GM19025 (cell line): ENCODE measurements around the gene CDH1.

Experiments
- ATAC-seq: cut with Tn5 transposase; IDR thresholded peaks from one replicate; pipeline ENCODE4 v1.9.1; 2021; ENCODE audit warnings: mild to moderate bottlenecking, low read depth, moderate library complexity; ENCODE audit not compliant: unreplicated experiment

CDH1 gene

GRCh38 chr16:68759062-68759461, 22.0 kb downstream of the CDH1 start:
- ATAC-seq: no peak

- ATAC-seq: peak; percentile 45
Measured at GRCh38 chr16:68760671-68761275, 23.7 kb downstream of the CDH1 start.

- ATAC-seq: no peak
Measured at GRCh38 chr16:68762996-68763756, 26.1 kb downstream of the CDH1 start.

- ATAC-seq: no peak
Measured at GRCh38 chr16:68764862-68765261, 27.8 kb downstream of the CDH1 start.

- ATAC-seq: no peak
Measured at GRCh38 chr16:68767581-68767980, 30.5 kb downstream of the CDH1 start.

- ATAC-seq: no peak
Measured at GRCh38 chr16:68768175-68768574, 31.1 kb downstream of the CDH1 start.

- ATAC-seq: no peak
Measured at GRCh38 chr16:68768771-68769170, 31.7 kb downstream of the CDH1 start.

GRCh38 chr16:68770671-68771070, 33.6 kb downstream of the CDH1 start:
- ATAC-seq: no peak

GRCh38 chr16:68772030-68772681, 35.1 kb downstream of the CDH1 start:
- no peak for ATAC-seq

GRCh38 chr16:68772871-68773270, 35.8 kb downstream of the CDH1 start:
- ATAC-seq: no peak

GRCh38 chr16:68774982-68775634, 38.0 kb downstream of the CDH1 start:
- ATAC-seq: no peak

GRCh38 chr16:68776821-68777485, 39.9 kb downstream of the CDH1 start:
- no peak for ATAC-seq

- ATAC-seq: no peak
Measured at GRCh38 chr16:68778551-68779231, 41.6 kb downstream of the CDH1 start.

GRCh38 chr16:68779891-68780290, 42.8 kb downstream of the CDH1 start:
- no peak for ATAC-seq

GRCh38 chr16:68781784-68782183, 44.7 kb downstream of the CDH1 start:
- ATAC-seq: no peak

GRCh38 chr16:68782198-68783174, 45.4 kb downstream of the CDH1 start:
- no peak for ATAC-seq

- no peak for ATAC-seq
Measured at GRCh38 chr16:68784226-68784625, 47.1 kb downstream of the CDH1 start.

GRCh38 chr16:68784721-68785120, 47.6 kb downstream of the CDH1 start:
- ATAC-seq: no peak

GRCh38 chr16:68785715-68786114, 48.6 kb downstream of the CDH1 start:
- no peak for ATAC-seq
